Gastrocnemius medialis (tissue), 4 donors: ENCODE results near the gene ENTREP1.

Experiments used
- POLR2A ChIP-seq, 2 donors: fragments of 450-650 bp; IDR thresholded peaks; one replicate each; pipeline ENCODE4 v1.6.1; 2017; ENCODE audit warnings: antibody characterized with exemption in 2 of 2, mild to moderate bottlenecking in 2 of 2, moderate library complexity in 2 of 2
- TF ChIP-seq, protein P1 (sequence below), 5 experiments: fragments of 450-650 bp in 3 of 5; fragments of 200-600 bp in 2 of 5; sonication (generic) in 2 of 5; IDR thresholded peaks in 4 of 5; conservative IDR thresholded peaks in 1 of 5; 1 replicate in 4 of 5; 2 replicates in 1 of 5; pipeline ENCODE4 v1.5.1; 2016 to 2019; ENCODE audit warnings: antibody characterized with exemption in 5 of 5, mild to moderate bottlenecking in 3 of 5, moderate library complexity in 3 of 5

DNA sequence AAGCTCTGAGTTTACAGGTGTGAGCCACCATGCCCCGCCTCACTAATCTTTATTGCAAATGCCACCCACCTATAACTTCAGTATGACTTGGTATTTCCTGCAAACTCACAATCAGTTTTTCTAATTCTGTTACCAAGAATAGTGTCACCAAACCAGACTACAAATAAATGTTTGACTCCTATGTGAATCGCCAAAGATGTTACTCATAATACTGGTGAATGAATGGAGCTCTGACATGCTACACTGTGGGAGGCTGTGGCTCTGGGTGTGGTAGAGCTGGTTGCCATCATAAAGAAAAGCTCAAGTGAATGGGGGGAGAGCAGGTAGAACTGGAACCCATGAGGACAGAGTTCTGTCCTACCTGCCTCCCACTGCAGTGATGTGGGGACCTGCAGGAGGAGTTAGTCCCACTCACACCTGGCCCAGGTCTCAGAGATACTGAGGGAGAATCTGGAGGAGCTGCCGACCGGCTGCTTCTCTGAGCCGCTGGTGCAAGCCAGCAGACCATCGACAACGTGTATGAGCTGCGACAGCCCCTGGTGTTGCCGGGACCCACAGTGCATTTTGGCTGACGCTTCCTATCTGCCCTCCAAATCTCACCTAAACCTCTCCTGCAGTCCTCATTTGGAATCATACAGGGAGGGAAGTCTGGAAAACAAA lies 95.7 kb downstream of the ENTREP1 start:
- TF ChIP-seq, protein P1, sequence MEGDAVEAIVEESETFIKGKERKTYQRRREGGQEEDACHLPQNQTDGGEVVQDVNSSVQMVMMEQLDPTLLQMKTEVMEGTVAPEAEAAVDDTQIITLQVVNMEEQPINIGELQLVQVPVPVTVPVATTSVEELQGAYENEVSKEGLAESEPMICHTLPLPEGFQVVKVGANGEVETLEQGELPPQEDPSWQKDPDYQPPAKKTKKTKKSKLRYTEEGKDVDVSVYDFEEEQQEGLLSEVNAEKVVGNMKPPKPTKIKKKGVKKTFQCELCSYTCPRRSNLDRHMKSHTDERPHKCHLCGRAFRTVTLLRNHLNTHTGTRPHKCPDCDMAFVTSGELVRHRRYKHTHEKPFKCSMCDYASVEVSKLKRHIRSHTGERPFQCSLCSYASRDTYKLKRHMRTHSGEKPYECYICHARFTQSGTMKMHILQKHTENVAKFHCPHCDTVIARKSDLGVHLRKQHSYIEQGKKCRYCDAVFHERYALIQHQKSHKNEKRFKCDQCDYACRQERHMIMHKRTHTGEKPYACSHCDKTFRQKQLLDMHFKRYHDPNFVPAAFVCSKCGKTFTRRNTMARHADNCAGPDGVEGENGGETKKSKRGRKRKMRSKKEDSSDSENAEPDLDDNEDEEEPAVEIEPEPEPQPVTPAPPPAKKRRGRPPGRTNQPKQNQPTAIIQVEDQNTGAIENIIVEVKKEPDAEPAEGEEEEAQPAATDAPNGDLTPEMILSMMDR (IDR thresholded peaks at IDR 0.05 in 4 of 5, conservative IDR thresholded peaks at IDR 0.05 in 1 of 5) = no peak
- TF ChIP-seq POLR2A (IDR thresholded peaks at IDR 0.05) = no peak
